NCI-H345 treated with DMSO at 0.1 percent for 48 hours (cell line): ENCODE results near the gene XYLT1.

Experiments
- DNase-seq: peaks from one replicate; lab custom pipeline; 2025; ENCODE audit not compliant: unreplicated experiment; lab: John Stamatoyannopoulos, UW

The XYLT1 gene

GRCh38 chr16:17294856-17295255 is 175.9 kb downstream of the XYLT1 start:
- DNase-seq: no peak

GRCh38 chr16:17293813-17294558 is 176.8 kb downstream of the XYLT1 start:
- no peak for DNase-seq

- no peak for DNase-seq
Observed at GRCh38 chr16:17291289-17291688, 179.5 kb downstream of the XYLT1 start.

- DNase-seq: no peak
Observed at GRCh38 chr16:17289674-17290635, 180.8 kb downstream of the XYLT1 start.

GRCh38 chr16:17289050-17289449 is 181.7 kb downstream of the XYLT1 start:
- DNase-seq: no peak

GRCh38 chr16:17287166-17287800 is 183.5 kb downstream of the XYLT1 start:
- DNase-seq: no peak

- DNase-seq: no peak
Observed at GRCh38 chr16:17286443-17286842, 184.3 kb downstream of the XYLT1 start.

GRCh38 chr16:17283016-17283415 is 187.7 kb downstream of the XYLT1 start:
- DNase-seq: no peak

GRCh38 chr16:17282247-17282646 is 188.5 kb downstream of the XYLT1 start:
- no peak for DNase-seq

GRCh38 chr16:17281052-17281451 is 189.7 kb downstream of the XYLT1 start:
- no peak for DNase-seq

GRCh38 chr16:17278988-17279387 is 191.8 kb downstream of the XYLT1 start:
- no peak for DNase-seq

GRCh38 chr16:17277981-17278381 is 192.8 kb downstream of the XYLT1 start:
- DNase-seq: no peak

- DNase-seq: no peak
Observed at GRCh38 chr16:17276610-17277009, 194.2 kb downstream of the XYLT1 start.

GRCh38 chr16:17276010-17276530 is 194.7 kb downstream of the XYLT1 start:
- DNase-seq: no peak

- no peak for DNase-seq
Observed at GRCh38 chr16:17275076-17276009, 195.4 kb downstream of the XYLT1 start.

GRCh38 chr16:17273142-17273561 is 197.6 kb downstream of the XYLT1 start:
- DNase-seq: no peak

- no peak for DNase-seq
Observed at GRCh38 chr16:17272716-17273115, 198.0 kb downstream of the XYLT1 start.

- DNase-seq: no peak
Observed at GRCh38 chr16:17271687-17272086, 199.1 kb downstream of the XYLT1 start.

- DNase-seq: no peak
Observed at GRCh38 chr16:17270683-17271109, 200.1 kb downstream of the XYLT1 start.

- DNase-seq: no peak
Observed at GRCh38 chr16:17270111-17270510, 200.6 kb downstream of the XYLT1 start.
